HG03378 (cell line): ENCODE results near the gene GCC1.
"Not testable (repeated sequence)": the region's sequence is repeated elsewhere in the genome, so short reads cannot be mapped to it uniquely, and the experiment has no call there.

Experiments
- ATAC-seq: cut with Tn5 transposase; IDR thresholded peaks from one replicate; pipeline ENCODE4 v1.9.1; 2021; ENCODE audit warnings: mild to moderate bottlenecking, moderate library complexity; ENCODE audit not compliant: unreplicated experiment

The GCC1 gene

GRCh38 chr7:127589896-127590295 is 4.5 kb upstream of the GCC1 start:
- ATAC-seq, result no peak

GRCh38 chr7:127588697-127589482 is 3.5 kb upstream of the GCC1 start:
- peak; percentile 7 for ATAC-seq

GRCh38 chr7:127588019-127588696 is 2.8 kb upstream of the GCC1 start, which contains the start of gene ARF5:
TSS of gene ARF5 (plus strand) at chr7:127588411. CDS start at chr7:127588499, 88 bp downstream.
- peak; percentile 43 for ATAC-seq

DNA sequence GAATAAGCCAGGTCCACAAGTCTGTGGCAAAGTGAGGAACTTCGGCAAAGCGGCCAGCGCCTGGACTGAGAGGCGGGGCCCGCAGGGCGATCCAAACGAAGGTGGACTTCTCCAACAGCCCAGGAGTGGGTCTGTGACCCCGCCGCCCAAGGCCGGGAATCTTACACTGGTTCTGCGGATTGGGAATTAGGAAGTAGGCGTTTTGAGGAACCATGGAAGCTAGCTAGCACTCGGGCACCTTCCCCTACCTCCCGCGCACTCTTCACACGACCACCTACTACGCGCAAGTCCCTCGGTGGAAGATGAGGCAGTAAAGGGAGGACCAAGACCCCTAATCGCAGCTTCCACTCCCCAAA is 2.2 kb upstream of the GCC1 start:
- ATAC-seq, result no peak

DNA sequence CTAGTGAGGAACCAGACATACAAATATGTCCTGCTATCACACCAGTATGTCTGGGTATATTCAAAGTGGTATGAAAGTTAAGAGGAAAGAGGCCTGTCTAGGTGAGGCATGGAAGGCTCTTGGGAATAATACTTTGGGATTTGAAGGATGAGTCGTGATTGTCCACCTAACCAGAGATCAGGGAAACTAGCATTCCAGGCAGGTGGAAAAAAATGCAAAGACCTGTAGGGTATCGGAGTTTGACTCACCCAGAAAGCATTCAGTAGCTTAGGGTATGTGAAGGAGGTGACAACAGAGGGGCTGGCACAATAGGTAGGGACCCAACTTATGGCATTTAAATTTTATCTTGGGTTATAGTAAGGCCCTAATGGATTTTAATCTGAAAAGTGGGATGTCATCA is 950 bp upstream of the GCC1 start:
- no peak for ATAC-seq

DNA sequence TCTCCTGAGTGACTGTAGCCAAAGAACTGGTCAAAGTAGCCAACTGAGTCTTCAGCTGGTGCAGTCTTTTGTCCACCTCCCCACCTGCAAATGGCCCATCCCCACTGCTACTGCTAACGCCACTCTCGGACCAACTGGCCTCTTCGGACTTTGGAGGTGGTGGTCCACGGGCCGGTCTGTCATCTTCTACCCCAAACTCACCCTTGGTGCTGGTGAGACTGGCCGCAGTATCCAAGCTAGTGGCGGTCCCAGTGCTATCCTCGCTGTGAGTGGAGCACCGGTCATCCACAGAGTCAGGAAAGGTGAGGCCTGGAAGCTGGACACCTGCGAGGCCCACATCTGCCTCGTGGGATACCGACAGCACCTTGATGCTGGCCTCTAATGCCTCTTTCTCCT is 750 bp downstream of the GCC1 start:
- ATAC-seq, result no peak

DNA sequence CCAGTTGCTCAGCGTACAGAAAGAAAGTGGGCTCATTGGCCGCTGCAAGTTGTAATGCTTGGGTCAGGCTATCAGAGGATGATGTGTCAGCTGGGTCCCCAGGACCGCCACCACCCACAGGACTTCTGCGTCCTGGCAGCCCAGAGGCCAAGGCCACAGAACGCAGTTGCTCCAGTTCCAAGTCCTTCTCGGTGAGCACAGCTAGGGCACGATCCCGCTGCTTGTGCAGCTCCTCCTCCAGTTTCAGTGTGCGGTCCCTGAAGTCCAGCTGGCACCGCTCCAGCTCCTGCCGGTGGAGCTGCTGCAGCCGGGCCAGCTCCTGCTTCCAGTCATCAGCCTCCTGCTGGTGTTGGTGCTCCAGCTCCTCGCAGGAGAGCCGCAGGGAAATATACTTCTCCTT is 3.0 kb downstream of the GCC1 start:
- no peak for ATAC-seq

DNA sequence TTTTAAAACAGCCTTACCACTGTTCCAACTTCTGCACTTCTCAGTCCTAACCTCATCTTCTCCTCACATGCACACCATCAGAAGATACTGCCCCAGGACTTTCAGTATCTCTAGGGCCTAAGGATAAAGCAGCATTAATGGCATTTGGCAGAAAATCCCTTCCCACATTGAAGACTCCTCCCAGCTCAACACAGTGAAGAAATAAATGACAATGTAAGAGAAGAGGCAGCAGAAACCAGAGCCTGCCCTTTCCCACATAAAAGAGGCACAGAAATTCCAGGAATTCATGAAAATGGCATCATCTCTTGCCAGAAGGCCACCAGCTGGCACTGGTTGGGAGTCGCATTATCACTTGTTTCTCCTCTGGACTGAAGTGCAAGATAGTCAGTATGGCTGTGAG is 3.7 kb downstream of the GCC1 start:
- ATAC-seq, result no peak

- ATAC-seq, result no peak
Measured at GRCh38 chr7:127580612-127581011, 4.8 kb downstream of the GCC1 start.

GRCh38 chr7:127578711-127579275 is 6.6 kb downstream of the GCC1 start:
- no peak for ATAC-seq

GRCh38 chr7:127578036-127578684 is 7.2 kb downstream of the GCC1 start:
- ATAC-seq, result no peak

DNA sequence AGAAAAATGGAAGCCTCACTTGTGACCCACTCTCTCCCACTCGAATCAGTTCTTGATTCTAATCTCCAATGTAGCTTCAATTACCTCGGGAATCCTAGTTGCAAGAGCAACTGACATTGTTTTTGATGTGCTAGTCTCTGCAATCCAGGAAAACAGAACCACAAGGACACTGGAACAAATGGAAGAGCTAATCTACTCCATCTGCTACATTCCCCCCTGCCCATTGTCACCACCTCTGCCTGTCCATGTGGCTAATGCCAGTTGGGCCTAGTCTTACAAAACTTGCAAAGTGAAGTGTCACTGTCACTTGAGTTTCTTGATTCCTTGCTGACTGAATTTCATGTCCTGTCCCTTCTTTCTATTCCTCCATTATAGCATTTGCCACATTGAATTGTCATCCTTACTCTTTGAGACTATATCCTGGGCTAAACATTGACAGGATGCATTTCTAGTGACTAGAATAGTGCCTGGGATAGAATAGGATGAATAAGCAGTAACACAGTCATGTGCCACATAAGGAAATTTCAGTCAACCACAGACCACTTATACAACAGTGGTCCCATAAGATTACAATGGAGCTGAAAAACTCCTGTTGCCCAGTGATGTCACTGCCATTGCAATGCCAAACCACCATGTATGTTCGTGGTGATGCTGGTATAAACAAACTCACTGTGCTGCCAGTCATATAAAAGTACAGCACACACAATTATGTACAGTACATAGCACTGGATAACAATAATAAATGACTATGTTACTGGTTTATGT is 13.5 kb downstream of the GCC1 start:
- ATAC-seq, result no peak

DNA sequence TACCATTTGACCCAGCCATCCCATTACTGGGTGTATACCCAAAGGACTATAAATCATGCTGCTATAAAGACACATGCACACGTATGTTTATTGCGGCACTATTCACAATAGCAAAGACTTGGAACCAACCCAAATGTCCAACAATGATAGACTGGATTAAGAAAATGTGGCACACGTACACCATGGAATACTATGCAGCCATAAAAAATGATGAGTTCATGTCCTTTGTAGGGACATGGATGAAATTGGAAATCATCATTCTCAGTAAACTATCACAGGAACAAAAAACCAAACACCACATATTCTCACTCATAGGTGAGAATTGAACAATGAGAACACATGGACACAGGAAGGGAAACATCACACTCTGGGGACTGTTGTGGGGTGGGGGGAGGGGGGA is 17.4 kb downstream of the GCC1 start:
- ATAC-seq, result not testable (repeated sequence)

DNA sequence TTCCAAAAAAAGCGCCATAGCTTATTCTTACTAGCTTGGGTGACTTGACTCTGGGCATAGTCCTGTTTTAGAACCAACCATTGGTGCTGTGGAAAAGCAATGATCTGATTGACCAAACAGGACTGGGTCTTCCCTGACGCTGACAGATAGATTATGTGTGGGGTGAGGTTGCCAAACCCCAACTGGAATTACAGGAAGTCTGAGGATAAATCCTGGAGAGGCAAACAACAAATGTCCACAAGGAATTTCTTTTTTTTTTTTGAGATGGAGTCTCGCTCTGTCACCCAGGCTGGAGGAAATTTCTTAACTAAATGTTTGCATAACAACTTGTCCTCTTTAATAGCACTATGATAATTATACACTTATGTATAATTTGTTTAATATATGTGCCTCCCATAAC is 19.2 kb downstream of the GCC1 start:
- no peak for ATAC-seq

DNA sequence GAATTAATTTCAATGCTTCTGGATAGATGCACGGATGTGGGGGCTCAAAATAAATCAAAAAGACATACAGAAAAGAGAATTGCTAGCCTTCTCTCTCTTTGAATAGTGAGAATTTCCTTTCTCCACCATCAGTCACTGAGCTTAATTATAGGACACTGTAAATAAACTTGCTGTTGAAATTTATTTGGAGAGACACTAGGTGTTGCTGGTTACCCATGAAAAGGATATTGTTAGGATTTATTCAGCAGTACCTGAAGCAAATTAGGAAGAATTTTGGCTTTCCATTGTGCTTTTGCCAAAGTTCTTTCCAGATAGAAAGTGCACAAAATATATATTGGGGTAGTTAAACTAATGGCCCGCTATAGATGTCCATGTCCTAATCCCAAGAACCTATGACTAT is 27.6 kb downstream of the GCC1 start:
- no peak for ATAC-seq

GRCh38 chr7:127556404-127556803 is 29.0 kb downstream of the GCC1 start:
- no peak for ATAC-seq

GRCh38 chr7:127551941-127552340 is 33.5 kb downstream of the GCC1 start:
- no peak for ATAC-seq

- ATAC-seq, result no peak
Measured at GRCh38 chr7:127550247-127550646, 35.1 kb downstream of the GCC1 start.

- no peak for ATAC-seq
Measured at GRCh38 chr7:127546313-127546712, 39.1 kb downstream of the GCC1 start.

- ATAC-seq, result no peak
Measured at GRCh38 chr7:127541548-127541947, 43.8 kb downstream of the GCC1 start.

DNA sequence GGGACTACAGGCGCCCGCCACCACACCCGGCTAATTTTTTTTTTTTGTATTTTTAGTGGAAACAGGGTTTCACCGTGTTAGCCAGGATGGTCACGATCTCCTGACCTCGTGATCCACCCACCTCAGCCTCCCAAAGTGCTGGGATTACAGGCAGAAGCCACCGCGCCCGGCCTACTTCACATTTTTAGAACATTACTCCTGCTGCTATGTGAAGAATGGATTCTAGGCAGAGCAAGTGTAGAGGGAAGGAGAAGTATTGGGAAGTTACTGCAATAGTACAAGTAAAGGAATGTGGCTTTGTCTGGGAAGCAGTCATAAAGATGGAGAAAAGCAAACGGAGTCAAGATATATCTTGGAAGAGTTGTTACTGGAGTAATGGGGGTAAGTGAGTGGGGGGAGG is 44.9 kb downstream of the GCC1 start:
- not testable (repeated sequence) for ATAC-seq
